Measurements from ENCODE around the gene TUBGCP6. TPM values are rescaled to one million over a fixed set of nuclear protein-coding genes. Genes with fewer than 3 reads are reported as not detected.

TUBGCP6 gene
- total RNA-seq, 1 experiment from 2014 or later: 31.3 TPM

DNA sequence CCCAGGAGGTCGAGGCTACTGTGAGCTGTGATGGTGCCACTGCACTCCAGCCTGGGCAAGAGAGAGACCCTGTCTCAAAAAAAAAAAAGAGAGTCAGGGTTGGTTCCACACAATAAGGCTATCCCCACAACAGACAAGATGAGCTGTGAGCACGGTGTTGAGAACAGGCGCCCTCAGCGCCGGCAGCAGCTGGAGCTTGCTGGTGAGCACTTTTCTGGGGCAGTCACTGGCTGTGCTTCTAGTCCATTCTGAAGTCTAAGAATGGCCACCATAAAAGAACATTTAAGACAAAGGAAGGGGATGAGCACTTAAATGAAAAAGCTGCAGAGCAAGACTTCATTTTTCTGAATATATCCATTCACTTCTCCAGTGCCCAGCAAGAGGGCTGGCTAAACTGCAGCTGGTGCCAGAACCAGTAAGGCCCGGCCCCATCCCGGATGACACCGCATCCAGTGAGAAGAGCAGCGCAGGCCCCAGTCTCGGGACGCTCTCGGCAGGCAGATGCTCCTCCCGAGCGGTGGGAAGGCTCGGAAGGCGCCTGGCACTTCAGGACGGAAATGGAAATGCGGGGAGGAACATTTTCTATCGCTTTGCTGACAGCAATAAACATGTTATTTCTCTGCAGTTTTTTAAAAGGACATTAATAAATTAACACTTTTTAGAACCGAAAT, 12.2 kb downstream of the TUBGCP6 start:
- POLR2A ChIA-PET: no interaction called here
- intact Hi-C loops (cut with micrococcal nuclease; ENCODE audit: unreplicated experiment): no loop called here
- CTCF ChIA-PET: interaction anchor here (0.6 kb wide), 1 partner anchor 122 kb away, joined by 4 read pairs; no protein-coding TSS in a partner anchor
- no peak for ATAC-seq
- no peak for DNase-seq (ENCODE audit: low read depth, low spot score)
- BruUV-seq (replicated peaks): no TSS peak
- in situ Hi-C loops (cut with HindIII; ENCODE audit: low pct_unique_long_range_greater_than_20kb, low sequenced_read_pairs): no loop called here
- H3K27me3 ChIP-seq (ENCODE audit: control insufficient read depth, insufficient read depth, low read length): no peaks in the 10 kb centered on the region
- H3K9me3 ChIP-seq (ENCODE audit: control insufficient read depth, insufficient read depth, low read depth, low read length): no peaks in the 10 kb centered on the region
- H3K4me3 ChIP-seq (ENCODE audit: low read depth in 2 of 2, low read length in 2 of 2): no peak overlapping the region
- TF ChIP-seq, protein P1, sequence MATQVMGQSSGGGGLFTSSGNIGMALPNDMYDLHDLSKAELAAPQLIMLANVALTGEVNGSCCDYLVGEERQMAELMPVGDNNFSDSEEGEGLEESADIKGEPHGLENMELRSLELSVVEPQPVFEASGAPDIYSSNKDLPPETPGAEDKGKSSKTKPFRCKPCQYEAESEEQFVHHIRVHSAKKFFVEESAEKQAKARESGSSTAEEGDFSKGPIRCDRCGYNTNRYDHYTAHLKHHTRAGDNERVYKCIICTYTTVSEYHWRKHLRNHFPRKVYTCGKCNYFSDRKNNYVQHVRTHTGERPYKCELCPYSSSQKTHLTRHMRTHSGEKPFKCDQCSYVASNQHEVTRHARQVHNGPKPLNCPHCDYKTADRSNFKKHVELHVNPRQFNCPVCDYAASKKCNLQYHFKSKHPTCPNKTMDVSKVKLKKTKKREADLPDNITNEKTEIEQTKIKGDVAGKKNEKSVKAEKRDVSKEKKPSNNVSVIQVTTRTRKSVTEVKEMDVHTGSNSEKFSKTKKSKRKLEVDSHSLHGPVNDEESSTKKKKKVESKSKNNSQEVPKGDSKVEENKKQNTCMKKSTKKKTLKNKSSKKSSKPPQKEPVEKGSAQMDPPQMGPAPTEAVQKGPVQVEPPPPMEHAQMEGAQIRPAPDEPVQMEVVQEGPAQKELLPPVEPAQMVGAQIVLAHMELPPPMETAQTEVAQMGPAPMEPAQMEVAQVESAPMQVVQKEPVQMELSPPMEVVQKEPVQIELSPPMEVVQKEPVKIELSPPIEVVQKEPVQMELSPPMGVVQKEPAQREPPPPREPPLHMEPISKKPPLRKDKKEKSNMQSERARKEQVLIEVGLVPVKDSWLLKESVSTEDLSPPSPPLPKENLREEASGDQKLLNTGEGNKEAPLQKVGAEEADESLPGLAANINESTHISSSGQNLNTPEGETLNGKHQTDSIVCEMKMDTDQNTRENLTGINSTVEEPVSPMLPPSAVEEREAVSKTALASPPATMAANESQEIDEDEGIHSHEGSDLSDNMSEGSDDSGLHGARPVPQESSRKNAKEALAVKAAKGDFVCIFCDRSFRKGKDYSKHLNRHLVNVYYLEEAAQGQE (IDR thresholded peaks at IDR 0.05; ENCODE audit: insufficient read depth in 1 of 2, low read depth in 2 of 2, low read length in 1 of 2): no peak
- no peak for TF ChIP-seq POLR2AphosphoS5 (IDR thresholded peaks at IDR 0.05; ENCODE audit: low read depth, low read length)
- TF ChIP-seq SIN3A (IDR thresholded peaks at IDR 0.05; ENCODE audit: borderline replicate concordance, insufficient read depth, low read depth, low read length): no peak
- TF ChIP-seq, protein P2, sequence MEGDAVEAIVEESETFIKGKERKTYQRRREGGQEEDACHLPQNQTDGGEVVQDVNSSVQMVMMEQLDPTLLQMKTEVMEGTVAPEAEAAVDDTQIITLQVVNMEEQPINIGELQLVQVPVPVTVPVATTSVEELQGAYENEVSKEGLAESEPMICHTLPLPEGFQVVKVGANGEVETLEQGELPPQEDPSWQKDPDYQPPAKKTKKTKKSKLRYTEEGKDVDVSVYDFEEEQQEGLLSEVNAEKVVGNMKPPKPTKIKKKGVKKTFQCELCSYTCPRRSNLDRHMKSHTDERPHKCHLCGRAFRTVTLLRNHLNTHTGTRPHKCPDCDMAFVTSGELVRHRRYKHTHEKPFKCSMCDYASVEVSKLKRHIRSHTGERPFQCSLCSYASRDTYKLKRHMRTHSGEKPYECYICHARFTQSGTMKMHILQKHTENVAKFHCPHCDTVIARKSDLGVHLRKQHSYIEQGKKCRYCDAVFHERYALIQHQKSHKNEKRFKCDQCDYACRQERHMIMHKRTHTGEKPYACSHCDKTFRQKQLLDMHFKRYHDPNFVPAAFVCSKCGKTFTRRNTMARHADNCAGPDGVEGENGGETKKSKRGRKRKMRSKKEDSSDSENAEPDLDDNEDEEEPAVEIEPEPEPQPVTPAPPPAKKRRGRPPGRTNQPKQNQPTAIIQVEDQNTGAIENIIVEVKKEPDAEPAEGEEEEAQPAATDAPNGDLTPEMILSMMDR (IDR thresholded peaks at IDR 0.05): no peak
- no peak for TF ChIP-seq TCF7L2 (IDR thresholded peaks at IDR 0.05; ENCODE audit: low read depth, low read length)
- H3K36me3 ChIP-seq (ENCODE audit: control insufficient read depth, insufficient read depth, low read length): no peaks in the 10 kb centered on the region
- no peaks in the 10 kb centered on the region for H3K4me1 ChIP-seq (ENCODE audit: control insufficient read depth, insufficient read depth, low read length)
- no peak overlapping the region for H3K27ac ChIP-seq (ENCODE audit: low read length)

DNA sequence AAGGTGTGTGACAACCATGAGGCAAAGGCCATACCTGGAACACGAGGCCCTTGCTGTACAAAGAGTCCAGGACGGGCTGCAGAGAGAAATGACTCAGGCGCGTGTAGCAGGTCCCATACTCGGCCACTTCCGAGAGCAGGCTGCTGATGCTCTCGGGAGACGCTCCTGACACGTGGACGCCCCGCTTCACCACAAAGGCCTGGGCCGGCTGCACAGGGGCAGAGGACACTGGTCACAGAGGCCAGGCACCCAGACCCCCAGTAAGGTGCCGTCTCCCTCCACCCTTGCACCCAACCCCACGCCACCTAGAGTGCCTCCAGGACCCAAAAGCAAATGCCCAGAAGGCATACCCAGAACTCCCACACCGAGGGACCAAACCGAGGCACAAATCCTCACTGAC, 15.5 kb downstream of the TUBGCP6 start:
- H3K9me3 ChIP-seq (ENCODE audit: control insufficient read depth, insufficient read depth, low read depth, low read length): no peaks in the 10 kb centered on the region
- TF ChIP-seq POLR2AphosphoS5 (IDR thresholded peaks at IDR 0.05; ENCODE audit: low read depth, low read length) (no peak), TCF7L2 (IDR thresholded peaks at IDR 0.05; ENCODE audit: low read depth, low read length) (no peak), SIN3A (IDR thresholded peaks at IDR 0.05; ENCODE audit: borderline replicate concordance, insufficient read depth, low read depth, low read length) (no peak)
- TF ChIP-seq, protein P2 (IDR thresholded peaks at IDR 0.05): no peak
- TF ChIP-seq, protein P1 (IDR thresholded peaks at IDR 0.05; ENCODE audit: insufficient read depth in 1 of 2, low read depth in 2 of 2, low read length in 1 of 2): no peak
- no peaks in the 10 kb centered on the region for H3K4me1 ChIP-seq (ENCODE audit: control insufficient read depth, insufficient read depth, low read length)
- no peaks in the 10 kb centered on the region for H3K36me3 ChIP-seq (ENCODE audit: control insufficient read depth, insufficient read depth, low read length)
- H3K27me3 ChIP-seq (ENCODE audit: control insufficient read depth, insufficient read depth, low read length): no peaks in the 10 kb centered on the region
- BruUV-seq (replicated peaks): no TSS peak
- intact Hi-C loops (cut with micrococcal nuclease; ENCODE audit: unreplicated experiment): no loop called here
- CTCF ChIA-PET: no interaction called here
- ATAC-seq (no peak), DNase-seq (ENCODE audit: low read depth, low spot score) (no peak)
- no peak overlapping the region for H3K4me3 ChIP-seq (ENCODE audit: low read depth in 2 of 2, low read length in 2 of 2)
- in situ Hi-C loops (cut with HindIII; ENCODE audit: low pct_unique_long_range_greater_than_20kb, low sequenced_read_pairs): no loop called here
- no peak overlapping the region for H3K27ac ChIP-seq (ENCODE audit: low read length)
- POLR2A ChIA-PET: no interaction called here
